Left lobe of liver (tissue), 2 donors: ENCODE measurements around the gene SYTL1. TPM values are rescaled to one million over a fixed set of nuclear protein-coding genes. Genes with fewer than 3 reads are reported as not detected.
A peak's percentile ranks its signal among the peaks of the same experiment; 100 is the strongest.

Experiments
- ATAC-seq: fragments of 200-7000 bp; cut with Tn5 transposase; one replicate; pipeline ENCODE4 v1.9.1; 2020; ENCODE audit warnings: mild to moderate bottlenecking, moderate library complexity
- DNase-seq: peaks from one replicate; pipeline ENCODE4 v3.0.0-alpha.2; 2020; ENCODE audit warnings: low spot score
- total RNA-seq: library from RNA; stranded (reverse); gene quantifications from one replicate; pipeline ENCODE4 v1.2.1, GENCODE V29; 2021
- donor health status: DM: no; HTN: no; CAD: no; lungs with moderate emphysema.
- donor health status: DM: no; HTN: yes; CAD: no.

The SYTL1 gene
- 0.81 TPM for total RNA-seq

DNA sequence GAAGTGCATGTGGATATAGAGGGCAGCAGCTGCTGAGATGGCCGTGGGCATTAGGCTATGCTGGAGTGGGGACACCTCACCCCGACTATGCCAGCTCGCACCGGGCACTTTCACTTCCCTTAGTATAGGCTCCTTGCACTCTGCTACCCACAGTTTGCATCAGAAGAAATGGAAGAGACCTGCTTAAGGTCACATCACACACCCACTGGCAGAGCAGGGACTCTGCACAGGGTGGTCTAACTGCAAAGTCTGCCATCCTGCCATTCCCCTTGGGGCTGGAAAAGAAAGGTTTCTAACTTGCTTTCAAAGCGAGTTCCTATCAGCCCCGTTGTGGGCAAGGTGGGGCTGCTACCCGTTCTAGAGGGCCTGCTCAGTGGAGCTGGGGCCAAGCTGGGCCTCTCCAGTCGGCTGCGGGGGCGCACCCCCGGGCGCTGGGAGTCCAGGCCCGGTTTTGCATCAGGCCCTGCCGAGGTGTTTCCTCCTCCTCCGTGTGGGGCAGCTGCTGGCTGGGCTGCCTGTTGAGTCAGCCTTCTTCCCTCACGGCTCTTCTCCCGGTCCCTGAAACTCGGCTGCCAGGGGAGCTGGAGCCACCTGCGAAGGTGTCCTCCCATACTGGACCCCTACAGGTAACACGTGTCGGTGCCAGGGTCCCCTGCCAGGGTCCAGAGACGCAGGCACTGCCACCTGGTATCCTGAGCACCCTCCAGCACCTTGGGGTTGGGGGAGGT lies at the start of gene SYTL1:
TSS of gene SYTL1 (plus strand) at position 498 of the 728 bp plus-strand sequence. CDS start 3,313 bp downstream, outside the sequence.
- ATAC-seq (peak; percentile 41), DNase-seq (no peak)

- ATAC-seq, result no peak
- DNase-seq, result peak; percentile 35
Observed at GRCh38 chr1:27292106-27292505, 49.7 kb upstream of the SYTL1 start.

DNA sequence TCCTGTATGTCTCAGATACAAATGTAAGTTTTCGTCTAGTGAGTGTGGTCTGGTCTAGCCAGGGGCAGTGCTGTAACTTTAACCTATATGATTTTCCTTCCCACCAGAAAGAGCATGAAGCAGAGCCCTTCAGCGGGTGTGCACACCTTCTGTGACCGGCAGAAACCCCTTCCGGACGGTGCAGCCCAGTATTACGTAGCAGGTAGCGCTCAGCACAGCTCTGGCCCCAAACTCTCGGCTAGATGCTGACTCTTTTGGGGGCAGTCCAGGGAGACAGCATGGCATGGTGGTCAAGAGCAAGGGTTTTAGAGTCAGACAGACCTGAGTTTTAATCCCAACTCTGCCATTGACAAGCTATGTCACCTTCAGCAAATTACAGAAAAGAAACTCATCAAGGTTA lies 47.9 kb upstream of the SYTL1 start:
- ATAC-seq, result no peak

GRCh38 chr1:27296773-27297291 lies 45.0 kb upstream of the SYTL1 start:
- DNase-seq, result peak; percentile 59

More for the DNA sequence above, 47.9 kb upstream of the SYTL1 start:
- peak; percentile 11 for DNase-seq

GRCh38 chr1:27297903-27298302 lies 43.9 kb upstream of the SYTL1 start:
- DNase-seq (no peak), ATAC-seq (no peak)

More at GRCh38 chr1:27296773-27297291, 45.0 kb upstream of the SYTL1 start:
- ATAC-seq, result peak; percentile 68

- ATAC-seq (no peak), DNase-seq (no peak)
Observed at GRCh38 chr1:27298632-27299384, 43.0 kb upstream of the SYTL1 start.

DNA sequence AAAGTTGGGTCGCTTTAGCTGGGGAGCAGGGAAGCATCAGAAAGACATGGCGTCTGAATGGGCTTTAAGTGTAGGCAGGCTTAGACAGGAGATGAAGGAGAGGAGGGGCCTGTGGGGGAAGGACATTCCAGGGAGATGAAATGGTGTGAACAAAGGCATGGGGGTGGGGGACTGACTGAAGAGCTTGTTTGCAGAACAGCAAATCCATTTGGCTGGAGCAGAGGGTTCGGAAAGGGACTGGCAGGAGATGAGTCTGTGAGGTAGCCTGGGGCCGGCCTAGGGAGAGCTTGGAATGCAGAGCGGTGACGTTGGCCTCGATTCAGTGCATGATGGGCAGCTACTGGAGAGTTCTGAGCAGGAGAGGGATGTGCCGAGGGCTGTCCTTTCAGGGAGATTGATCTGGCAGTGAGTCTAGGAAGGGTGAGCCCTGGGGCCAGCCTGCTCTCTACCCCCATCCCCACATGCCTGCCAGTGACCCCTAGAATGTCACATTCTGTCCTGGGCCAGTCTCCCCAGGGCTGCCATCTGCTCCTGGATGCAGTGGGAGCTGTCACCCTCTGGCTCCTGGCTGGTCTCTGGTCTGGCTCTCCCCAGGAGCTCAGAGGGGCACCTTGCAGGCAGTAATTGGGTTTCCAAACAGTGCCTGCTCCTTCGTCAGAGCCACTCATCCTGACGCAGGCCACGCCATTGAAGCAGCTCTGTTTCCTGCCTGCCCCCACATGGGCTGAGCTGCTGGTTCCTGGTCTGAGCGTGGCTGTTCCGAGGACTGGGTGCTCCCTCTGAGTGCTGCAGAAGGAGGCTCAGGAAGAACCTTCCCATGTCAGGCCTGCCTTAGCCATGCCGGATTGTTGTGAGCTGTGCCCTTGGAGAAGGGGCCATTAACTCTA lies 42.2 kb upstream of the SYTL1 start:
- no peak for DNase-seq
- peak; percentile 5 for ATAC-seq

- peak; percentile 91 for ATAC-seq
- peak; percentile 79 for DNase-seq
Observed at GRCh38 chr1:27300341-27301051, 41.3 kb upstream of the SYTL1 start.

- ATAC-seq (no peak), DNase-seq (no peak)
Observed at GRCh38 chr1:27301052-27301422, 40.8 kb upstream of the SYTL1 start.

- ATAC-seq (no peak), DNase-seq (no peak)
Observed at GRCh38 chr1:27301582-27302199, 40.1 kb upstream of the SYTL1 start.

DNA sequence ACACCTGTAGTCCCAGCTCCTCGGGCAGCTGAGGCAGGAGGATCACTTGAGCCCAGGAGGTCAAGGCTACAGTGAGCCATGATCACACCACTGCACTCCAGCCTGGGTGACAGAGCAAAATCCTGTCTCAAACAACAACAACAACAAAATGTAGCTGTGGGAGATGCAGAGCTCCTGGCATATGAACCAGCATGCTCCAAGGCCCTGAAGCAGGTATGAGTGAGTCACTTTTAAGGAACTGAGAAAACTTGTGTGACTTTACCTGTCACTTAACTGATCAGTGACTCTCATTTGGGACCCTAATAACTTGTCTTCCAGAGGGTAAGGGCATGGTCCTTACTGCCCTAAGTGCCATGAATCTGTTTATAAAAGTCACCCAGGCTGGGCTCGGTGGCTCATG lies 39.2 kb upstream of the SYTL1 start:
- ATAC-seq (no peak), DNase-seq (no peak)

GRCh38 chr1:27303509-27303908 lies 38.3 kb upstream of the SYTL1 start:
- no peak for DNase-seq
- no peak for ATAC-seq

DNA sequence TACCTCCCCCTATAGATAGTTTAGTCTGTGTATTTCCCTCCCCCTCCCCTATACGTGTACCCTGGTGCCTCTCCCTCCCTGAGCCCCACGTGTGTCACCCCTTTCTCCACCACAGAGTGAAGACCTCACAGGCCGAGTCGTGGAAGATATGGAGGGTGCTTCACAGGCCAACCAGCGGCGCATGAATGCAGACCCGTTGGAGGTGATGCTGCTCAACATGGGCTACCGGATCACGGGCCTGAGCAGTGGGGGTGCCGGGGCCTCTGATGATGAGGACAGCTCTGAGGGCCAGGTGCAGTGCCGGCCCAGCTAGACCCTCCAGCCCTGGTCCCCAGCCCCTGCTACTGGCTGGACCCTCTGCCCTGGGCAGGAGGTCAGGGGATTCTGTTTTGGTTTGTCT lies 35.8 kb upstream of the SYTL1 start:
- DNase-seq (no peak), ATAC-seq (no peak)

DNA sequence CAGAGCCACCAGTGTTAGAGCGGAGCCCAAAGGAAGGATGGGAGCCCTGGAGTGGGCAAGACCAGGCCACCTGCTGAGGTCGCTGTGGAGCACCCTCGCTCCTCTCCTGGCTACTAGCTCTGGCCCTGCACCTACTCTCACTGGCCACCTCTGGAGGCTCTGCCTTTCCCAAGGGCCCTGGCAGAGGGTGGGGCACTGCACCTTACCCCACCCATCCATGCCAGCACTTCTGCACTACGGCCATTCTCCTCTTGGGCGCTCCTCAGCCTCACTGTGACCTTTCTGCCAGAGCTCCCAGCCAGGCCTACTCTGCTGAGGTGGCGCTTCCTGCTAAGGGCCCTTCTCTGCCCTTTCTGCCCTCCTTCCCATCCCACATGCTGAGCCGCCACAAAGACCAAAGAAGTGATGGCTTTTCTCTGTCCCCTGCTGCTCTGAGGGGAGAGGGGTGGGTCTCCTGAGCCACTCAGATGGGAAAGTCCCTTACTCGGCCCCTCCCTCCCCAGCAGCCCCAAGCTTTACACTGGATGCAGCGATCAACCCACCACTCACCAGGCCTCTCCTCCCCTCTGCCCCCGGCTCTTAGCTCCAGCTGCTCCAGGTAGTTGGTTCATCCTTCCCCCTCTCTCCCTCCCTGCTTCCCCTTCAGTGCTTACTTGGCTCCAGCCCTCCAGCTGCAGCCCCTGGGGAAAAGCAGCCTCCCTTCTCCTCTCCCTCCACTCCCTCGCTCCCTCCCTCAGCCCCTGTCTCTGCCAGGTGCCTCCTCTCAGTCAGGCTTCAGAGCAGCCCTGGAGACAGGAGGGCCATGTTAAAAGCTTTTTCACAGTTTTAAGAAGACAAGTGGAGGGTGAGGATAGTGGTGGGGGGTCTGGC lies 34.7 kb upstream of the SYTL1 start:
- no peak for DNase-seq
- ATAC-seq, result no peak

- DNase-seq, result no peak
Observed at GRCh38 chr1:27307874-27308598, 33.8 kb upstream of the SYTL1 start.

DNA sequence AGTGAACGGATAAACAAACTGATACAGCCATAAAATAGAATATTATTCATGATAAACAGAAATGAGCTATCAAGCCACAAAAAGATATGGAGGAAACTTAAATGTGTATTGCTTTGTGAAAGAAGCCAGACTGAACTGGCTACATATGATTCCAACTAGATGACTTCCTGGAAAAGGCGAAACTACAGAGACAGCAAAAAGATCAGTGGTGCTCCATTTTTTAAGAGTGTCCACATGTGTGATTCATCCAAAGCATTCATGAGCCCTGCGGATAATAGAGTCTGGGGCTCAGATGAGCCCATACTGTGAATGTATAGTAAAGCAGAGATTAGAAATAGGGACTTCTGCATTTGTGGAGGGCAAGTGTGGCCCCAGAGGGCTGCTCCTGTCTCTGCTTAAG lies 27.7 kb upstream of the SYTL1 start:
- ATAC-seq, result no peak

More at GRCh38 chr1:27307874-27308598, 33.8 kb upstream of the SYTL1 start:
- no peak for ATAC-seq

DNA sequence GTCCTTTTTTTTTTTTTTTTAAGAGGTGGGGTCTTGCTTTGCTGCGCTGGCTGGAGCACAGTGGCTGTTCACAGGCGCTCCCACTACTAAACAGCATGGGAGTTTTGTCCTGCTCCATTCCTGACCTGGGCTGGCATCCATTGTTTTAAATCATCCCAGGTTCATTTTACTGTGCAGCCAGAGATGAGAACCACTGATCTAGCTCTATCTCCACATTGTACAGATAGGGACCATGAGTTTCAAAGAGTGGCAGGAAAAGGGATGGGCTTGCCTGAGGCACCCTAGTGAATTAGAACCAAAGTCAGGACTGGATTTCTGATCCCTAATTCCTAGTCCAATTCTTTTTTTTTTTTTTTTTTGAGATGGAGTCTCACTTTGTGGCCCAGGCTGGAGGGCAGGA lies 27.1 kb upstream of the SYTL1 start:
- DNase-seq (no peak), ATAC-seq (no peak)

More for the DNA sequence above, 27.7 kb upstream of the SYTL1 start:
- no peak for DNase-seq

DNA sequence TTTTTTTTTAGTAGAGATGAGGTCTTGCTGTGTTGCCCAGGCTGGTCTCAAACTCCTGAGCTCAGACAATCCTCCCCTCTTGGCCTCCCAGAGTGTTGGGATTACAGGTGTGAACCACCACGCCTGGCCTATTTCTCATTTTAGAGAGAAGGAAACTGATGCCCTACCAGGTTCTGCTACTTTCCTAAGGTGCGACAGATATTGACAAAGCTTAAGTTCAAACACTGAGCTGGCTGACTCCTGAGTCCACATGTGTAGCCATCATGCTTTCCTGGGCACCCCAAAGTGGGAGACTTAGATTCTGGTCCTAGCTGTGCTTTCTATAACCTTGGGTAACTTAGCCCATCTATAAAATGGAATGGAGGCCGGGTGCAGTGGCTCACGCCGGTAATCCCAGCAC lies 25.0 kb upstream of the SYTL1 start:
- ATAC-seq (no peak), DNase-seq (no peak)
